Measurements from ENCODE around the gene DLG2. TPM values are rescaled to one million over a fixed set of nuclear protein-coding genes. Genes with fewer than 3 reads are reported as not detected.

The DLG2 gene
- total RNA-seq, 3 donors from 2014 or later, result 4.3 to 12.3 (median 6.9) TPM

- Histone ChIP-seq H3K4me3 (no peak overlapping the region), H3K27me3 (no peaks in the 10 kb centered on the region), H3K9me3 (peaks cover 38 to 46% of the 10 kb centered on the region in 2 donors), H3K27ac (no peak overlapping the region), H3K4me1 (no peaks in the 10 kb centered on the region), H3K36me3 (no peaks in the 10 kb centered on the region)
- no peak for TF ChIP-seq POLR2AphosphoS5 (IDR thresholded peaks at IDR 0.05)
- TF ChIP-seq CTCF (IDR thresholded peaks at IDR 0.05), result no peak
- TF ChIP-seq POLR2A (IDR thresholded peaks at IDR 0.05), result no peak
- intact Hi-C loops (cut with DNase I; ENCODE audit: low total_unique reads), result no loop called here
- DNase-seq (ENCODE audit: low spot score in 2 of 2), result no peak
Observed at GRCh38 chr11:85485902-85486301, 141.2 kb downstream of the DLG2 start.

GRCh38 chr11:85483861-85484260 is 143.3 kb downstream of the DLG2 start:
- Histone ChIP-seq H3K27ac (no peak overlapping the region), H3K4me1 (no peaks in the 10 kb centered on the region), H3K4me3 (no peak overlapping the region), H3K9me3 (peaks cover 38 to 47% of the 10 kb centered on the region in 2 donors), H3K27me3 (no peaks in the 10 kb centered on the region), H3K36me3 (no peaks in the 10 kb centered on the region)
- no peak for TF ChIP-seq POLR2AphosphoS5 (IDR thresholded peaks at IDR 0.05)
- no peak for TF ChIP-seq POLR2A (IDR thresholded peaks at IDR 0.05)
- no peak for TF ChIP-seq CTCF (IDR thresholded peaks at IDR 0.05)
- no peak for DNase-seq (ENCODE audit: low spot score in 2 of 2)
- intact Hi-C loops (cut with DNase I; ENCODE audit: low total_unique reads), result no loop called here

GRCh38 chr11:85481862-85482261 is 145.3 kb downstream of the DLG2 start:
- peaks cover 28 to 36% of the 10 kb centered on the region in 2 donors for H3K9me3 ChIP-seq
- H3K27me3 ChIP-seq, result no peaks in the 10 kb centered on the region
- no peak for DNase-seq (ENCODE audit: low spot score in 2 of 2)
- H3K4me1 ChIP-seq, result no peaks in the 10 kb centered on the region
- H3K36me3 ChIP-seq, result no peaks in the 10 kb centered on the region
- no peak overlapping the region for H3K27ac ChIP-seq
- no peak overlapping the region for H3K4me3 ChIP-seq
- TF ChIP-seq POLR2A (IDR thresholded peaks at IDR 0.05) (no peak), POLR2AphosphoS5 (IDR thresholded peaks at IDR 0.05) (no peak), CTCF (IDR thresholded peaks at IDR 0.05) (no peak)
- intact Hi-C loops (cut with DNase I; ENCODE audit: low total_unique reads), result no loop called here

- peaks cover 14 to 20% of the 10 kb centered on the region in 2 donors for H3K9me3 ChIP-seq
- TF ChIP-seq CTCF (IDR thresholded peaks at IDR 0.05) (no peak), POLR2AphosphoS5 (IDR thresholded peaks at IDR 0.05) (no peak), POLR2A (IDR thresholded peaks at IDR 0.05) (no peak)
- no peak for DNase-seq (ENCODE audit: low spot score in 2 of 2)
- H3K4me3 ChIP-seq, result no peak overlapping the region
- H3K27me3 ChIP-seq, result no peaks in the 10 kb centered on the region
- no peak overlapping the region for H3K27ac ChIP-seq
- intact Hi-C loops (cut with DNase I; ENCODE audit: low total_unique reads), result no loop called here
- H3K4me1 ChIP-seq, result no peaks in the 10 kb centered on the region
- no peaks in the 10 kb centered on the region for H3K36me3 ChIP-seq
Observed at GRCh38 chr11:85475660-85476517, 151.3 kb downstream of the DLG2 start.

GRCh38 chr11:85472953-85473352 is 154.2 kb downstream of the DLG2 start:
- intact Hi-C loops (cut with DNase I; ENCODE audit: low total_unique reads), result no loop called here
- H3K27ac ChIP-seq, result no peak overlapping the region
- H3K4me3 ChIP-seq, result no peak overlapping the region
- DNase-seq (ENCODE audit: low spot score in 2 of 2), result no peak
- H3K9me3 ChIP-seq, result peaks cover 14 to 20% of the 10 kb centered on the region in 2 donors
- no peak for TF ChIP-seq POLR2AphosphoS5 (IDR thresholded peaks at IDR 0.05)
- TF ChIP-seq POLR2A (IDR thresholded peaks at IDR 0.05), result no peak
- TF ChIP-seq CTCF (IDR thresholded peaks at IDR 0.05), result no peak
- H3K36me3 ChIP-seq, result no peaks in the 10 kb centered on the region
- H3K27me3 ChIP-seq, result no peaks in the 10 kb centered on the region
- H3K4me1 ChIP-seq, result no peaks in the 10 kb centered on the region
